AG20443 (cell line): ENCODE data around the gene CCDC33.

Experiments used
- DNase-seq: peaks from one replicate; pipeline ENCODE4 v3.0.0; 2012; ENCODE audit warnings: low spot score, mixed read lengths

CCDC33 gene

DNA sequence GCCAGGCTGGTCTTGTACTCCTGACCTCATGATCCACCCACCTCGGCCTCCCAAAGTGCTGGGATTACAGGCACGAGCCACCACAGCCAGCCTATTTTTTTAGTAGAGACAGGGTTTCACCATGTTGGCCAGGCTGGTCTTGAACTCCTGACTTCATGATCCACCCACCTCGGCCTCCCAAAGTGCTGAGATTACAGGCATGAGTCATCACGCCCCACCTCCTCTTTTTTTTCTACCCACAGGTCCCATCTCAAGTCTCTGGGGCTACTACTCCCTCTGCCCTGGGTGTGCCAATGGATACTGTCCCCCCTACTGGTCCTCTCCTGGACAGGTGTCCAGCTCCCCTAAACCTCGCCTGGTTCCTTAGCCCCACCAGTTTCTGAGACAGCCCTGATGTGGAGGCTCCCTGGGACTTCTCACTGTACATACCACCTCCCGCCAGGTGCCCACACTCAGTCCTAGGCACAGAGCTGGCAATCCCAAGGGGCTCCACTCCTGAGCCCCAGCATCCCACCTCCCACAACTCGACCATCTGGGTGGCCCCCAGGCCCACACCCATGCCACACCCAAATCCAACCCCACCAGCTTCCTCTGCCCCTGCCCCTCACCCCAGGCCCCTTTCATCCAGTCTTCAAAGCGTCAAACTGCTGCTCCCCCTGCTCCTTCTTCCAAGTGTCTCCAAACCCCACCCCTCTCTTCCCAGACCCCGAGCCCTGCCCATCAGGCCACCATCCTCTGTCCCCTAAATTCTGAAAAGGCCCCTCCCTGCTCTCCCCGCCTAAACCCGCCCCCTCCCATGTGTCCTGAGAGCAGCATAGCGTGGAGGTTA is 144.4 kb downstream of the CCDC33 start:
- DNase-seq: no peak

DNA sequence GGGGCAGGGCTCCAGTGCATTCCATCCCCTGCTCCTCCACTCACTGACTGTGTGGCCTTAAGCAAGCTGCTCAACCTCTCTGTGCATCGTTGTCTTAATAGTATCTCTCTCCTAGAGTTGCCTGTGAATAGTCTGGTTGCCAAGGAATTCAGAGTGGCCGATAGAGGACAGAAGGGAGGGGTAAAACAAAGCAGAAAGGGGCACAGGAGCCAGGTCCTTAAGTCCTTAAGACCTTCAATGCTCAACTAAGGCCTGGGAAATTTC is 145.0 kb downstream of the CCDC33 start:
- no peak for DNase-seq

DNA sequence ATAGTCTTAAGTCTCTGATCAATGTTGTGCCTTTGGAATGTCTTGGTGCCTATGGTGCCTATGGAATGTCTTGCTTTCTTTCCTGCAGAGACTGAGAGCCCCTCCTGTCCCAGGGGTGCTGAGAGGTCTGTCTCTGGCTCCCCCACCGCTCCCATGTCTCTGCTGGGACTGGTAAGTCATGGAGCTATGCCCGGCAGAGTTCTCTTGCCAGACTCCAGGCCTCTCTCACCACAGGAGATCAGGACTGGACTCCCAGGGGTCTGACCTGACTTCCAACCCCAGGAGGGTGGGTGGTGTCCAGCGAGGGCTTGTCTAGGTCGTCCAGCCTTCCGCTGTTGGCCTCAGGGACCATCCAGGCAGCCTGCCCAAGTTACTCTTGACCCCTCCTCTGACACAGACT is 145.4 kb downstream of the CCDC33 start:
- no peak for DNase-seq

DNA sequence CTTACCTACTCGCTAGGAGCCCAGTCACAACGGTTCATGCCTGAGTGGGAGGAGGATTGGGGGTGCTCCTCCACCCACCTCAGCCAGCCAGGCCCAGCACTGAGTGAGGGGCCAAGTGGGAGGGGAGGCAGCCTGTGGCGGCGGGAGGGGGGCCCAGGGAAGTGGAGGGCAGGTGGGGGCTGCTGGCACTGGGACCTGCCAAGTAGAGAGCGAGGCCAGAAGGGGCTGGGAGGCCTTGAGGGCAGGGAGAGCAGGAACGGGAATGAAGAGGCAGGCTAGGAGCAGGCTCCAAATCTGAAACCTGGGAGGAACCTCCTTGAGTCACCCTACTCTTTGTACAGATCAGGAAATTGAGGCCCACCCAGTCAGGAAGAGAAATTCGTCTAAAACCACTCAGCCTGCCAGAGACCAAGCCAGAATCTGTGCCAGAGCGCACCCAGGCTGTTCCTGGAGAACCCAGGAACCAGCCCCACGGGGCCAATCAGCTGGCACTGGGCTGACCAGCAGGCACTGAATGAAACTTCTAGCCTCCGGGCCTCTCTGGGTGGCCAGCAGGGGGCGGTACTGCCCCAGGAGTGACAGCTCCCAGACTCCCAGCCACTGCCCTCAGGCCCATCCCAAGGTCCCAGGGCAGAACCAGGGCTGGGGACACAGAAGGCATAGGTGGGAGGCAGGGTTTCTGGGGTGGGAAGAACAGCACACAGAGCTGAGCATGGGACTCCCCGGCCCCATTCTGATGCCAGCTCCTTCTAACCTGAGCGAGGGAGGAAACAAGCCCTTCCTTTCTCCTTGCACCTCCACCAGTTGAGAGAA is 146.1 kb downstream of the CCDC33 start:
- peak; percentile 95 for DNase-seq

DNA sequence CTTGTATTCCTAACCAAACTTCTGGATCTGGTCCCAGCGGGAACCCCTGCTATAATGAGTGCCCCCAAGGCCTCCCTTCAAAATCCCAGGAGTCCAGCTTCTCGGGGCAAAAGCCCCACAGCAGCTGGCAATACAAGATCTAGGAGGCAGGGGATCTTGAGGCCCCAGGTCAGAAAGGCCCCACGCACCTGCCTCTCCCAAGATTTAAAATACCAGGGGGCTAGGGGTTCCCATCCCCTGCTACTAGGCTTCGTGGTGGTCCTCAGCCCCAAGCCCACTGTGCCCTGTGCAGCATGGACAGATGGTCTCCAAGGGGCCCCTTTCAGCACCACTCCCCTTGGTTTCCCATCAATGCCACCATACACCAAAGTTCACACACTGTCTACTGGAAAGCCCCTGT is 147.2 kb downstream of the CCDC33 start:
- DNase-seq: no peak

DNA sequence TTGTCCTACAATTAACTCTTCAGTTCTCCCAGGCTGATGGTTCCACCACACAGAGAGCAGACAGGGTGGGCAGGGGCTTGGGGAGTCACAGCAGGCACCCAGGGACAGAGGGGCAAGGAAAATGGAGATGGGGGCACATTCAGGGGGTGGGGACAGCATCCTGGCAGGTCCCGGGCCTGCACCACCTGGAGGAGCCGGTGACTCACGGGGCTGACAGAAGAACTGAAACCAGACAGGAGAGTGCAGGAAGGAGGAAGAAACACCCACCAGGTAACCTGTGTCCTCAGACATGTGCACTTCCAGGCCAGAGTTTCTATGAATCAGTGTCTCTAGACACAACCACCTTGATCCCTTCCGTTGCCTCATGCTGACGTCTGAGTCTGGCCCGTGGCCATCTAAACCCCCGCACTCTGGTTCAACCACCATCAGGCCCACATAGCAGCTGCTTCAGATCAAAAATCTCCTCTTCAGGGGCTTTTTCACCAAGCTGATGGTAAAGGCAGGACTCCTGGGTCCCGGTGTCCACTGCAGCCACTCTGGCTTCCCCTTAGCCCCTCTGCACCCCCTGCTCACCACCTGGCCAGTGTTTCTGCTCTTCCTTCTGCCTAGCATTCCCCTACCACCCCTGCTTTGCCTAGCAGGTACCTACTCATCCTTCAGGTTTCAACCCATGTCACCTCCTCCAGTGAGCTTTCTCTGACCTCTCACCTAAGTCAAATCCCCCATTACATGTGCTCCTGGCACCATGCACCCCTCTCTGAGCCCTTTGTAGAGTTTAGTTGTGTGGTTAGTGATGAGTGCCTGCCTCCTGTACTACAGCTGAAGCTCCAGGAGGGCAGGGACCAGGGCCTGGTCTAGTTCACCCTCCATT is 147.8 kb downstream of the CCDC33 start:
- no peak for DNase-seq

DNA sequence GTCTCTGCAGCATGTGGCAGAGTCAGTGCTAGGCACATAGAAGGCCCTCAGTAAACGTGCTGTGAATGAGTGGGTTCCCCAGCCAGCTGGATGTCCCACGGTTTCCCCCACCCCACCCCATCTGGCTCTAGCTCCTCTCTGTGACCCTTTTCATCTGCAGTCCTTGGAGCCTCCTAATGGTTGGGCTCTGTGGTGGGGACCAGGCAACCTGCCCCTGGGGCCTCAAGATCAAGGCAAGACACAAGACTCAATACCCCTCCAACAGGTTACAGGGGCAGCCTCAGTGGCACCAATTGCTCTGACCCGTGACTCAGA is 148.4 kb downstream of the CCDC33 start:
- DNase-seq: no peak

DNA sequence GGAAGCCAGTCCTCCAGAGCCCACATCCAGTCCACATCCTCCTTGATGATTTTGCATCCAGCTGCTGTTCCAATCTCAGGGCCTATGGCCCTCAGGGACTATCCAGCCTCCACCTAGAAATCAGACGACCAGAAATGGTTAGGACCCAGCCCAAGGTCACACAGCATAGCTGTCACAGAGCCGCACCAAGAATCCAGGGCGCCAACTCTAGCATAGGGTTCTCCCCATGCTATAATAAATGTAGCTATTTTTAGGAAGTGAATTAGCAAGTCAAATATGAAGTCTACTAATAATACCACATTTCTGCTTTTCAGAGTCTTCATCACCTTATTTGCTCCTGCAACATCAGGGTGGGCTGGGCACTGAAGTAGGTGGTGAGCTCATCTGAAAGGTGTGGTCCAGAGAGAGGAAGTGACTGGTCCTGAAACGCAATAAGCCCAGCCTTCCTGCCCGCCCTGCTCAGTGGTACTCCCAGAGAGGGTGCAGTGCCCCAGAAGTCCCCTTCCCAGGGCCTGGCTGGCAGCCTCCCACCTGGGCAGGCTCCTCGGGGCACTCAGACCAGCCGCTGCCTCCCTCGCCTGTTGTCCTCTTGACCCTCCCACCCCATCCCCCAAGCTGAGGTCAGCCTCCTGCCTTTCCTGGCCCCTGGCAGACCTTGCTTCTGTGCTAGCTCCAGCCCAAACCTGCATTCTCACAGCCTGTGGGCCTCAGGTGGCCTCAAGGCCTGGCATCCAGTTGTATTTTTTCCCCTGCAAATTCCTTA is 148.9 kb downstream of the CCDC33 start:
- peak; percentile 43 for DNase-seq

DNA sequence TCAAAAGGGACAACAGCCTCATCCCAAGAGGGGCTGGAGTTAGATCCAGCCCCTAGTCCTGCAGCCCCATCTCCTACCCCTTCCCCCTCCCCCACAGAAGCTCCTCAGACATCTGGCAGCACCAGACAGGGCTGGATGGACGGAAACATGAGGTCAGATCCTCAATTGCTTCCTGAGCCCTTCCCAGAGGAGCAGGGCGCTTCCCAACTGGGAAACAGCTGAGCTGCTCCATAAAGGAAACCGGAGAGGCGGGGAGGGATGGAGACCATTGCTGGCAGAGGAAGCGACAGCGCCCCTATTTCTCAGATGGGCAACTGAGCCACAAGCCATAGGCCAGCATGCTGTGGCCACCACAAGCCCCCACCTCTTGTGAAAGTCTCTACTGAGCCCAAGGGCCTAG is 149.6 kb downstream of the CCDC33 start:
- no peak for DNase-seq
